ENCODE data around the gene PPP3CB.

Gene PPP3CB

DNA sequence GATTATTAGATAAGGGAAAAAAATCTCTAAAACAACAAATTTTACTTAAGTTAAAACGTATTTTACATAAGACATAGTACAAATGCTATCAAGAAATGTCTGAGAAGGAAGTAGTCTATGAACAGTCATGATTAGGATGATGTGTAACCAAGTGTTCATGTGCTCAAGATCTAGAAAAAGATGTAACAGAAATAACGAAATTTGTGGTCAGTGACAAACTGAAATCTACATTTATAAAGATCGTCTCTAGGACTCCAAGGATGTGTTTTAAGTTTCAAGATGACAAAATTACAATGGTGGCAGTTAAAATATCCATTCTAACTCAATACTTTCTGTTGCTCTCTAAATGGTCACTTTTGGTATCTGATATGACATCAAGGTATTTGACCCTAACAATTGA, 17.2 kb downstream of the PPP3CB start:
- no peak for DNase-seq

DNA sequence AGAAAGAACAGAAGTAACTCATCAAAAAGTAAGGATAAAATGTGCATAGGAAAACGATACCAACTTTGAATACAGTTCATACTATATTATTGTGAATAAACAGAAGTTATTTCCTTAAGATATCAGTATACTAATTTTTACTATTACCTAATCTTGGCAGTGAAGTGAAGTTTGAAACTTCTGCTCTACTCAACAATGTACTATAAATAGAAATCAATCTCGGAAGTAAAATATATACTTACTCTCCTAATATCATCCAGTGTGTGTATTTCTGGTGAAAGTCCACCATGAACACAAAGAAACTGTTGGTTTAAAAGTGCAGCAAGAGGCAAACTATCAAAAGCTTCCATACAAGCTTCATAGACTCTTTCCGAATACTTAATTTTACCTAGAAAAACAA, 24.6 kb downstream of the PPP3CB start:
- no peak for DNase-seq

DNA sequence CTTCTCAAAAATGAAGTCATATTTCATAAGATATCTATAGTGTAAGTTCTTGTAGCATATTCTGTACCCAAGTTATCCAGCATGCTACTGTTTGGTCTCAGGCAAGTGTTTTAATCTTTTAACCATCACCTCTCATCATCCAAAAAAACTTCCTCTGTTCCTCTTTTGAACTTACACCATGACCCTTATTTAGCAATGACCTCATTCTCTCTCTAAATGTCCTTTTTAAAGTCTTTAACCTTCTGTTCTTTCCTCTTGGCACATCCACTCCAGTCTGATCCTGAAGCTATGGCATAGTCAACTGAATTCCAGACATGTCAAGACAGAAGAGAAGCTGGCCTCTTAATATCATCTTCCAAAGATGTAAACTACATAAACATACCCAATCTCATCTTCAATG, 26.2 kb downstream of the PPP3CB start:
- DNase-seq = no peak

DNA sequence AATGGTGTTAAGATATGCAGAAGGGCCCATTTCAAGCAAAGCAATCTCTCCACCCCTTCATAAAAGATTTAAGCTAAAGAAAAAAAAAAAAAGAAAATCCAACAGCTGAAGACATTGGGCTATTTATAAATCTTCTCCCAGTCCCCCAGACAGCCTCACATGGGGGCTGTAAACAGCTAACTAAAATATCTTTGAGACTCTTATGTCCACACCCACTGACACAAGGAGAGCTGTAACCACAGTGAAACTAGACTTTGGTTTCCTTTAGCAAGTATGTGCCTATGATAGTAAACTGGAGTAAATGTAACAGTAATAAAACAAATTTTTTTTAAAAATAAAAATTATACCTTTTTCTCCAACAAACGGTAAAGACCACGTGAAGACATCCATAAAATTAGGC, 28.6 kb downstream of the PPP3CB start:
- no peak for DNase-seq

DNA sequence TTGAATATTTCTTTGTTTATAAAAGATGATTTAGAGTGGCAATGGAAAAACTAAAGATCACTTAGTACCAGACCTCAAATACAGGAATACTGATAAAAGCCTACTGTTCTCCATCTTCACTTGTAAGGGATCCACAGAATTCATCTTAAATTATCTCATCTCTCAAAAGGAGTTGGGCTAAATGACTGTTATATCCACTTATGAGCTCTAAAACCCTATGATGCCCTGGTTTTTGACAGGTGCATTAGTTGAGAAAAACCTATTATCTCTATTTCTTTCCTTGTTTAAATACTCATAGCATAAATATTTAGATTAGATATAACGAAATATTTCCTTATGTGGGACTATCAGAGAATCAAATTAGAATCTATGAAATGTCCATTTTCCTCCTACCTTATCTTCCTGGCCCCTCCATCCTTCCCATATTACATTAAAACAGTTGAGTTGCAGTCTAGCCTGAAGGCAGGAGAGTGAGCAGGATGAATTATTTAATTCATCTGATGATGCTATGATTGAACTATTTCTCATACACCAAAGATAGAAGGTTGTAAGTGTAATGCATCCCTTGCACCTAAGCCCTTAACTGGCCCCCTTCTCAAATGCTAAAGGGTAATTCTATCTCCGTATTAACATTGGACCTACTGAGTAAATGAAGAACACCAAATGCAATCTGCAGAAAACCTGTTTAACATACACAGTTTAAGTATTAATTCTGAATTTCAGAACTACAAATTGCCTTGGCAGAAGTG, 29.7 kb downstream of the PPP3CB start:
- no peak for DNase-seq

DNA sequence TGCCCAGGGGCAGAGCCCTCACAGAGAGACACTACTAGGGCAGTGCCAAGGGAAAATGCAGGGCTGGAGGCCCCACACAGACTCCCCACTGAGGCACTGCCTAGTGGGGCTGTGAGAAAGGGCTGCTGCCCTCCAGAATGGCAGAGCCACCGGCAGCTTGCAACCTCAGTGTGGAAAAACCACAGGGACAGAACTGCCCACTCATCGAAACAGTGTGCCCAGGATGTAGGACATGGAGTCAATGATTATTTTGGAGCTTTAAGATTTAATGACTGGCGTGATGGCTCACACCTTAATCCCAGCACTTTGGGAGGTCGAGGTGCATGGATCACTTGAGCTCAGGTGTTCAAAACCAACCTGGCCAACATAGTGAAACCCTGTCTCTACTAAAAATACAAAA, 34.9 kb downstream of the PPP3CB start:
- DNase-seq = no peak

DNA sequence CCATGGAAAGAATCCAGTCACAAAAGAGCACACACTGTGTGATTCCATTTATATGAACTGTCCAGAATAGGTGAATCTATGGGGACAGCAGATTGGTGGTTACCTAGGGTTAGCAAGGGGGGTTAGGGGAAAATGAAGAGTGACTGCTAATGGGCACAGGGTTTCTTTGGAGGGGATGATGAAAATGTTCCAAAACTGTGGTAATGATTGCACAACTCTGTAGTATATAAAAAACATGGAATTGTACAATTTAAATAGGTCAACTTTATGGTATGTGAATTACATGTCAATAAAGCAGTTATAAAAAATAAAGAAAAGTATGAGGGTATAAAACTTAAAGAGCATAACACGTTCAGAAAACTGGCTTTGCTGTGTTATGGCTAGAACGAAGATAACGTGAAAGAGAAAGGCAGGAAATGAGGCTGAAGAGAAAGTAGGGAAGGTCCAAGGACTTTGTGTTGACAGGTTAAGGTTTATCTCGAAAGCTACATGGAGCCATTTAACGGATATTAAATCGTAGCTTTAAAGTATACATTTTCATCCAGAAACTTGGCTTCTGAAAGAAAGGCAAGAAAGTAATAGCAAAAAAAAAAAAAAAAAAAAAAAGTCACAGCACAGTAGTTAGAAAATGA, 36.0 kb downstream of the PPP3CB start:
- no peak for DNase-seq

DNA sequence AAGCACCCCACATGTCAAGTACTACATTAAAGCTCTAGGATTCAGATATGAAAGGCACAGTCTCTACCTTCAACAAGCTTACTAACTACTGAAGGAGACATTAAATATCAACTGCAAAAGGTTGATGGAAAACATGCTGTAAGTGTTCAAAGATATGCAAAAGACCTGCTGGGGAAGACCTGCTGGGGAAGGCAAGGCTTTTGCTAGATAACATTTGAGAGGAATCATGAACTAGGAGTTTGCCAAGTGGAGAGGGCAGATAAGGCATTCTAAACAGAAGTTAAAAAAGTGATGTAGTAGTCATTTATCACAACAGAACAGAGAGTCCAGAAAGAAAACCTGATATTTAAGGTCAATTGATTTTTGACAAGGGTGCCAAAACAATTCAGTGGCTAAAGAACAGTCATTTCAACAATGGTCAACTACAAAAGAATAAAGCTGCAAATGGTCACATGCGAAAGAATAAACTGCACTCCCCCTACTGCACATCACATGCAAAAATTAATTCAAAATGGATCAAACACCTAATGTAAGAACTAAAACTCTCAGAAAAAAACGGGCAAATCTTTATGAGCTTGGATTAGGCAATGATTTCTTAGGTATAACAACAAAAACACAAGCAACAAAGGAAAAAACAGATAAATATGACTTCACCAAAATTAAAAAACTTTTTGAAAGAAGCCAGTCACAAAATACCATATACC, 39.5 kb downstream of the PPP3CB start:
- no peak for DNase-seq

DNA sequence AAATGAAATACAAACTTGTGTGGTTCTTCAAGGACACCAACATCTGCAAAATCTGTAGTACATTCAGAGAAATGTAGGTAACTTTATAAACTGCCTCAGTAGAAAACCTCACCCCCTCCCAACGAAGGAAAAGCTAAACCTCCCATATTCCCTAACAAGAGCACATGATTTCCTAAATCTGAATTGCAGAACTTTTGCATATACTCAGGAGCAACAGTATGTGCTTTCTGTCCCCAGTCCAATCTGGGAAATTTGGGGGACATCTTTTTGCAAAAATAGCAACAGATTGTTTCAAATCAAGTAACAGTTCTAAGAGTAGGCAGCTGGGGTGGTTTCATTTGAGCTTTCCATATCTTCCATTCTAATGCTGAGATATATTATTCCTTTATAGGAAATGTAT, 46.7 kb downstream of the PPP3CB start:
- no peak for DNase-seq

DNA sequence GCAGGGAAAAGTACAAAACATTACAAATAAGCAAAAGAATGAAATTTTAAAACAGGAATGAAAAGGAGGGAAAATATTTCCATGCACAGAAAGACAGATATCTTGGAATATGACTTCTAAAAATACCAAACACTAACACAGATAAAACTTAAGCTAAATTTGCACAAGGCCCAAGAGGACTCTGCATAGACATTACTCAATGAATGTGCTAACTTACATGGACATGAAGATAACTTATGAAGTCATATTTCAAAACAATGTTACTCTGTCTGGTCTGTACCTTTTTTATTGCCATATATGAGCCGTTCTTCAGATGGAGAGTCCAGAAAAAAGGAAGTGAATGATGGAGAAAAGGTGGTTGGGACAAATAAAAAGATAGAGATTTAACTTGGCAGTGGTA, 47.4 kb downstream of the PPP3CB start:
- no peak for DNase-seq

DNA sequence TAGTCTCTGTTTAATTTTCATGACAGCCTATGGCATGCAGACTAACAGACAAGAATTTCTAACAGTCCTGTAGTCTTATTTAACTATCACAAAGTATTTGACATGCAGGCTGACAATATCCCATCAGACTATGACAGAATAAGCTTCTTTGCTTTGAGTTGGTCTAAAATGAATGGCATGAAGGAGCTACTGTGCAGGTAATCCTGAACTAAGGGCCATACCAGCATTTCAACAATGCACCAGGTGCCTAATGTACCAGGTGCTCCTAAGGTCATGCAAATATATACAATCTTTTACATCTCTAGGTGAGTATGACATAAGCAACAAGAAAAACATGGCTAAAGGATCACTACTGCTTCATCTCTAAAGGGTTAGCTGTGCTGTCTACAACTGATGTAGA, 48.9 kb downstream of the PPP3CB start:
- DNase-seq = no peak

DNA sequence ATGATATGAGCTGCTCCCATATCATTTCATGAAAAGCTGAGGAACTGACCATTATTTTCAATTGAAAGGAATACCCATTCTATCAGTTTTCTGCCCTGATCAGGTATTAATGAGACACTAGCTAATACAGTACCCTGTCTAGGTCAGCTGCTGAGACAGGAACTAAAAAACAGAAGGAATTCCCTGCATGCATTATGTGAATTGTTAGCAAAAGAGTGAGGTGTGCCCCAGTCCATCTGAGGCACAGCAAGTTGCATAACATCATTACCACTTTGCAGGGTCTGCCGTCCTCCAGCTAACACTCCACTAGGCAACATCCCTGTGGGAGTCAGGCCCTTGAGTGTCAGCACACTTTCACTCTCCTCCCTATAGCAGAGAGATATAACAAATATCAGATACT, 51.4 kb downstream of the PPP3CB start:
- no peak for DNase-seq

DNA sequence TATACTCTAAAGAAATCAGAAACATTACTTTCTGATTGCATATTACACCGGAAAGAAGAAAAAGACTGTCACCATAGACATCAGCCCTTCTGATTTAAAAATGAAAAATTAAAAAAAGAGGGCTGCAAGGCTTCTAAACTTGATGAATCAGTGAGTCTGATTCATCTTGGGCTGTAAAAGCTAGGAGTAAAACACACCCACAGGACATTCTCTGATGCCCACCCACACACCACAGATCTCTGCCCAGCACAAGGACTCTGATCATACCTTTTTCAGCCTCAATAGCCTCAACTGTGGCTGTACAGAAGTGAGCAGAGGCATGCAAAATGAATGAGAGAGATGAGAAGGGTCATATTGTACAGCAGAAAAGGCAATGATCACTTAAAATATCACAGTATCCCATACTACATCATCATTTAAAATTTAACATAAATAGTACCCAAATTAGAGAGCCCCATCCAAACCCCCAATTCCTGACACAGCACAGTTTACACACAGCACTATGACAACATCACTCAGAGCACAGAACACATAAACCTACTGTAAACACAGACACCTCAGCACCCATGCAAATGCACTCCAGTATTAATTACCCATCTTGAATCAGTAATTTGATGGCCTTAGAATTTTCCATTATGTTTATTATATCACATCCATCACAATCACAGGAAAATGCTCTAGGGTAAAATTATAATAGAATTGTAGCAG, 56.1 kb downstream of the PPP3CB start:
- no peak for DNase-seq

DNA sequence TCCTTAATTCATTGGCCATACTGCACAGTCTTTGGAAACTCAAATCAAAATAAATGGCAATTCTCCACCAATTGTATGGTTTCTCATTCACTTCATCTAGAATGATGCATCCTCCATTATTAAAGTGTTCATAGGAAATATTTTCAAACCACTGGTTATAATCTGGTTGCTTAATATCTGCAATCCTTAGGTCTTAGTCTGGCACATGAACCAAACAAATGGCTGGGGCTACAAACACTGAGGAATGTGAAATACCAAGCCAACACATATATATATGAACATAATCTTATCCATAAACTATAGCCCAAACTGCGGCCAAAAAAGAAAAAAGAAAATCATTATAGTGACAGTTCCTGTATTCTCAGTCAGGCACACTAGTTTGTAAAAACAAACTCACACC, 56.8 kb downstream of the PPP3CB start:
- DNase-seq = no peak

DNA sequence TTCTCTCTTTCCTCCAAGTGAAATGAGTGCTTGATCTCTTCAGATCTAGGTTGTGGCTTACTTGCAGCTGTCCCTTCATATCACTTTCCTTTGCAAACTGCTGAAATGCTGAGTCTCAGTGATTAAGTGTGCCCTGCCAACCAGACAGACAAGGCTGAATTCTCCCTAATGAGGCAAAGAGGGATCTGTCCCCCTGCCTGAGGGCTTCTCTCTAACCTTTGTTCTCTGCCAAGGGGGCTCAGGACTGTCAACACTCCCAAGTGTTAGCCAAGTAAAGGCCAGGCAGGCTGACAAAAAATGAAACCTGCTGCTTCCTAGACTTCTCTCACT, 62.3 kb downstream of the PPP3CB start, which contains the start of gene MSS51:
Gene MSS51, minus strand, starts transcription at position 24 of the 330 bp plus-strand sequence. CDS start 5,277 bp downstream, outside the sequence.
- DNase-seq = no peak

DNA sequence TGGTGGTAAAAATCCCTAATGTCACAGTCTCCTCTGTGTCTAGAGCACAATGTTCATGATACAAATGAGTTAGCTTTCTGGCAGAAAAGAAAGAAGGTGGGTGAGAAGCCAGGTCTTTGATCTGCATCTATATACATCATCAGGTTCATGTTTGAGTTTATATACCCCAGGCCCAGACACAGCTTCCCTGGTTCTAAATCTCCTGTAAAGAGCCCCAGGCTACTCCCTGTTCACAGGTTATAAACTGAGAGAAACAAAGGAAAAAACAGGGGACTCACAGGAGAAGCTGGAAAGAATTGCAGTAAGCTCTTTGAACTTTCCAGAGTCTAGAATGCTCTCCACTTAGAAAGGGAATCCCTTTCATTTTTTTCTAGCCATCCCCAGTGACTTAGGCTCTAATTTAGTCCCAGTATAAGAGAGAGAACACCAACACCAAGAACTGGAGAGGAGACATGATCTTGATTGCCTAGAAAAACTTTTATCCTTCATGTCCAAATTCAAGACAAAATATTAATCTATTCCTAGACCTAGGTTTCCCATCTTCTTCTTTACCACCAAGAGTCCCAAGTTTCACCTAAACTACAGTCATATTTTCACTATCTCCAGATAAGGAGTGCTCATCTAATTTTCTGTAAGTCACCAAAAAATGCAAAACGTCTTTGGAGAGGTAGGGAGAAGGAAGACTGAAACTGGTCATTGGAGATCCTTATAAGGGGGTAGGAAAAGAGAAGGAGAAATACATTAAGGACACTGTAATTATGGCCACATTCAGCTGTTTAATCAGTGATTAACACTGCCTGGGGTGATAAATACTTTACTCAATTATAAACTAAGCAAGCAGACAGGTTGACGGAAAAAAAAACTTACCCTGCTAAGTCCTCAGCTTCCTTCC, 62.9 kb downstream of the PPP3CB start:
- DNase-seq = no peak

DNA sequence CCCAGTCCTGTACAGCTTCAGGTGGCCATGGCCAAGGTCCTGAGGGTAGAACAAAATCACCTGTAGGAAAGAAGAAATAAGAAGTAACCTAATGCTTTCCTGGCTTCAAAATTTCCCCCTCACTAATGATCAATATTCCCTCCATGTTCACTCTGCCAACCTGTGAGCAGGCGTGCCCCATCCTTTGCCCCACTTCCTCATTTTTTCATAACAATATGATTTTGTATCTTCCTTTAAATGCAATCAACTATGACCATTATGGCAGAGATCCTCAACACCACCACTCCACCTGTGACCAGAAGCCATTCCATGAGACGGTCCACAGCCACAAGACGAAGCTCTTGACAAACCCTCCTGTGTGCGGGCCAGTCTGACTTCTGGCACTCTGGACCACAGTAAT, 69.5 kb downstream of the PPP3CB start:
- no peak for DNase-seq

DNA sequence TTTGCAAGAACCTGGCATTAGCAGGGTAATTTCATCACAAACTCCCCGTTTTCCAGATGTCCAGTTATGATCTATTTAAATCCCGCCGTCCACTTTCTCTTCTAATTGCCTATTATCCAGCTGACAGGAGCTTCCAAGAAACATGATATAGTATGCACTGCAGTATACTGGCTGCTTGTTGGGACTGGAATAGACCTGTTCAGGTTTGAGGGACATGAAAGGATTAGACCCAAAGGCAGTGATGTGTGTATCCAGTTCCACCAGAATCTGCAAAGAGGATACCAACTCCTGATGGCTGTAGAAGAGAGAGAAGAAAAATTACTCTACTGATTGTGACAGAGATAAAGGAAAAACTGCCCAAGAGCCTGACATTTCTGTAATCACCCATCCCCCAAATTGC, 71.3 kb downstream of the PPP3CB start:
- no peak for DNase-seq

DNA sequence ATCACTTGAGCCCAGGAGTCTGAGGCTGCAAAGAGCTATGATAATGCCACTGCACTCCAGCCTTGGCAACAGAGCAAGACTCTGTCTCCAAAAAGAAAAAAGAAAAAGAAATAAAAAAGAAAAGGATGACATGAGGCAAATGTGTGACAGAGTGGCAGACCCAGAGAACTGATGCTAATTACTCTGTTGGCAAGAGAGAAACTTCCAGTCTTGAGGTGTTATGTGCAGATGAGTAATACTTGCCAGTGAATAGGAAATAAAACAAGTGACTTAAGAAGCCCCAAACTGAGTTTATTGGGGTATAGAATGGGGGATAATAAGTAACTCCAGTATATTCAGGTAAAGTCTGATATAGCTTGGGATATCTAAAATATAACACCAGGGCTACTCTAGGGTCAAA, 72.5 kb downstream of the PPP3CB start:
- DNase-seq = no peak

DNA sequence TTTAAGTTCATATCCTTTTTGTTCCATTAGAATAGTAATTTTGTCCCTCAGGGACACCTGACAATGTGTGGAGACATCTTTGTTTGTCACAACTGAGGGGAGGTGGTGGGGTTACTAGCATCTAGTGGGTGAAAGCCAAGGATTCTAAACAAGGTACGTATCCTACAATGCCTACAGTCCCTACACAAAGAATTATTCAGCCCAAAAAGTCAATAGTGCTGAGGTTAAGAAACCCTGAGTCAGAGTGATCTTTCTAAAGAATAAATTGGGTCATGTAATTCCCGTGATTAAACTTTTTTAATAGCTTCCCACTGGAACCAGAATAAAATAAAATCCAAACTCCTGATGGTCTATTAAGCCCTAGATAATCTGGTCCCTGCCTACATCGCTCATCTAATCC, 79.3 kb downstream of the PPP3CB start:
- DNase-seq = no peak

DNA sequence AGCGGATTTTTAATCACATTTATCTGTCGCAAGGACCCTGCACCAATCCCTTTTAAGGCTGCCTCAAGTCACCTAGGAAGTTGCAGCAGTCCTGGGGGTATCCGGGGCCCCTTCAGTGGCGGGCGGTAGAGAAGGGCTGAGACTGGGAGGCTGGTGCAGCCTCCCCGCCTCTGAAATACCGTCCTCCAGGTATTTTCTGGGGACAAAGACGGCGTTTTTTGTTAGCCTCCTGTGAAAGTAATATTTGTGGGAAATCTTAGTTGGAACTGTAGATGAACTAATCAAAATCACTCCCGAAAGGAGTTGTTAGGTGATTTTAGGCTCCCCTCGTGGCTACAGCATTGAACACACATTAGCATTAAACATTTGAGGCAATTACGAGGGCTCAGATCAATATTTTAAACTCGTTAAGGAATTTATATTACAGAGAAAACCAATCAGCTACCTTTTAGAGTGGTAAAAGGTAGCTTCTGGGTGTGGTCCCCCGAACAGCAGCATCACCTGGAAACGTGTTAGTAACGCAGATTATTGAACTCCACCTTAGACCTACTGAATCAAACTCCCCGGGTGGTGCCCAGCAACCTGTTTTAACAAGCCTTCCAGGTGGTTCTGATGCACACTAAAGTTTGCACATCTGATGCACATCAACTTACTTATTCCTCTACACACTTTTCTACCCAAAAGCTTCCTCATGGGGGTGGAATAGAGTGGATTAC, 81.4 kb downstream of the PPP3CB start:
- no peak for DNase-seq
